Measurements from ENCODE around the gene CFAP74. TPM values are rescaled to one million over a fixed set of nuclear protein-coding genes. Genes with fewer than 3 reads are reported as not detected.

Gene CFAP74
- total RNA-seq, 1 experiment from 2014 or later = 0.28 TPM

GRCh38 chr1:1924849-1925248 is 78.7 kb downstream of the CFAP74 start:
- Histone ChIP-seq H3K23ac (ENCODE audit: insufficient read length, low read depth, low read length) (no peak overlapping the region), H2BK5ac (ENCODE audit: insufficient read length, low read length) (no peak overlapping the region), H2BK12ac (ENCODE audit: insufficient read length, low read depth, low read length) (no peak overlapping the region), H3T11ph (ENCODE audit: low read length) (no peak overlapping the region), H2BK120ac (ENCODE audit: low read depth, low read length, poor library complexity, severe bottlenecking) (no peak overlapping the region), H3K27me3 (ENCODE audit: insufficient read depth, low read length) (no peaks in the 10 kb centered on the region), H3K9ac (ENCODE audit: extremely low read depth, insufficient read length, low read length) (no peak overlapping the region), H4K8ac (replicated peaks; ENCODE audit: insufficient read length, low read depth, low read length) (no peak overlapping the region), H2AK5ac (ENCODE audit: insufficient read length, low read length) (no peak overlapping the region), H4K5ac (ENCODE audit: insufficient read length, low read depth, low read length) (no peak overlapping the region), H2BK15ac (ENCODE audit: low read depth, low read length) (no peak overlapping the region), H4K20me1 (ENCODE audit: control insufficient read depth, insufficient read depth, insufficient read length) (no peaks in the 10 kb centered on the region), H3K4me1 (ENCODE audit: insufficient read depth, low read length) (no peaks in the 10 kb centered on the region), H3K14ac (ENCODE audit: insufficient read depth, low read length) (no peak overlapping the region), H3K4ac (ENCODE audit: low read depth, low read length) (no peak overlapping the region), H2AFZ (ENCODE audit: low read length) (no peak overlapping the region), H3K27ac (ENCODE audit: insufficient read length, low read depth, low read length) (no peak overlapping the region), H4K91ac (ENCODE audit: insufficient read length, low read depth, low read length) (no peak overlapping the region), H3K79me1 (ENCODE audit: insufficient read depth, low read depth, low read length, poor library complexity, severe bottlenecking) (no peaks in the 10 kb centered on the region), H3K4me2 (ENCODE audit: insufficient read depth, insufficient read length, low read length) (no peak overlapping the region), H3K9me3 (ENCODE audit: control insufficient read depth, low read depth, low read length) (no peaks in the 10 kb centered on the region), H3K56ac (ENCODE audit: insufficient read length, low read depth, low read length) (no peak overlapping the region), H3K79me2 (ENCODE audit: insufficient read depth, low read length) (no peaks in the 10 kb centered on the region), H3K18ac (ENCODE audit: insufficient read length, low read depth, low read length) (no peak overlapping the region), H2BK20ac (ENCODE audit: low read depth, low read length, poor library complexity, severe bottlenecking) (no peak overlapping the region), H3K23me2 (ENCODE audit: insufficient read length, low read depth, low read length, poor library complexity, severe bottlenecking) (no peaks in the 10 kb centered on the region)
- Mint-ChIP-seq H3K4me3 (no peak overlapping the region), H3K4me1 (peaks cover 0 to 4% of the 10 kb centered on the region in 2 experiments; a peak in 2 of 4 replicates), H3K36me3 (ENCODE audit: insufficient read depth in 1 of 3, low read depth in 3 of 3) (no peaks in the 10 kb centered on the region), H3K27ac (no peak overlapping the region), H3K9me3 (peaks cover 5% of the 10 kb centered on the region in 2 experiments; a peak in 2 of 5 replicates), H3K27me3 (ENCODE audit: low read depth) (peaks cover 4% of the 10 kb centered on the region)
- TF ChIP-seq, protein P1, sequence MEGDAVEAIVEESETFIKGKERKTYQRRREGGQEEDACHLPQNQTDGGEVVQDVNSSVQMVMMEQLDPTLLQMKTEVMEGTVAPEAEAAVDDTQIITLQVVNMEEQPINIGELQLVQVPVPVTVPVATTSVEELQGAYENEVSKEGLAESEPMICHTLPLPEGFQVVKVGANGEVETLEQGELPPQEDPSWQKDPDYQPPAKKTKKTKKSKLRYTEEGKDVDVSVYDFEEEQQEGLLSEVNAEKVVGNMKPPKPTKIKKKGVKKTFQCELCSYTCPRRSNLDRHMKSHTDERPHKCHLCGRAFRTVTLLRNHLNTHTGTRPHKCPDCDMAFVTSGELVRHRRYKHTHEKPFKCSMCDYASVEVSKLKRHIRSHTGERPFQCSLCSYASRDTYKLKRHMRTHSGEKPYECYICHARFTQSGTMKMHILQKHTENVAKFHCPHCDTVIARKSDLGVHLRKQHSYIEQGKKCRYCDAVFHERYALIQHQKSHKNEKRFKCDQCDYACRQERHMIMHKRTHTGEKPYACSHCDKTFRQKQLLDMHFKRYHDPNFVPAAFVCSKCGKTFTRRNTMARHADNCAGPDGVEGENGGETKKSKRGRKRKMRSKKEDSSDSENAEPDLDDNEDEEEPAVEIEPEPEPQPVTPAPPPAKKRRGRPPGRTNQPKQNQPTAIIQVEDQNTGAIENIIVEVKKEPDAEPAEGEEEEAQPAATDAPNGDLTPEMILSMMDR (conservative IDR thresholded peaks at IDR 0.05) = no peak
- DNase-seq = no peak
- no CpG with 5 or more reads among the region's 21 CpGs for WGBS (ENCODE audit: extremely low coverage, insufficient read length, low lambda C conversion rate)
